IPS-18a (cell line): ENCODE measurements around the gene ACTL9.

Experiments
- H3K27ac ChIP-seq: one replicate; pipeline ENCODE4 v1.5.1; 2013; ENCODE audit warnings: low read length
- H3K27me3 ChIP-seq: one replicate; pipeline ENCODE4 v1.6.1; 2013; ENCODE audit warnings: mild to moderate bottlenecking, low read length; ENCODE audit not compliant: control insufficient read depth, insufficient read depth
- H3K36me3 ChIP-seq: one replicate; pipeline ENCODE4 v1.6.1; 2013; ENCODE audit warnings: low read depth, low read length; ENCODE audit not compliant: control insufficient read depth
- H3K4me1 ChIP-seq: one replicate; pipeline ENCODE4 v1.6.1; 2013; ENCODE audit warnings: low read depth, low read length; ENCODE audit not compliant: control insufficient read depth
- H3K4me3 ChIP-seq: one replicate; pipeline ENCODE4 v1.5.1; 2013; ENCODE audit warnings: low read length
- H3K9ac ChIP-seq: one replicate; pipeline ENCODE4 v1.6.1; 2013; ENCODE audit warnings: mild to moderate bottlenecking, low read length, moderate library complexity
- H3K9me3 ChIP-seq: one replicate; pipeline ENCODE4 v1.6.1; 2013; ENCODE audit warnings: low read depth, low read length; ENCODE audit not compliant: control insufficient read depth

The ACTL9 gene

GRCh38 chr19:8702350-8702749 lies 3.8 kb upstream of the ACTL9 start:
- Histone ChIP-seq H3K9ac (no peak overlapping the region), H3K4me3 (no peak overlapping the region), H3K27me3 (peaks cover 8% of the 10 kb centered on the region), H3K27ac (no peak overlapping the region), H3K4me1 (no peaks in the 10 kb centered on the region), H3K9me3 (no peaks in the 10 kb centered on the region), H3K36me3 (no peaks in the 10 kb centered on the region)

- peaks cover 8% of the 10 kb centered on the region for H3K27me3 ChIP-seq
- no peak overlapping the region for H3K9ac ChIP-seq
- no peaks in the 10 kb centered on the region for H3K36me3 ChIP-seq
- no peaks in the 10 kb centered on the region for H3K9me3 ChIP-seq
- no peak overlapping the region for H3K4me3 ChIP-seq
- no peaks in the 10 kb centered on the region for H3K4me1 ChIP-seq
- no peak overlapping the region for H3K27ac ChIP-seq
Observed at GRCh38 chr19:8700956-8701355, 2.4 kb upstream of the ACTL9 start.

DNA sequence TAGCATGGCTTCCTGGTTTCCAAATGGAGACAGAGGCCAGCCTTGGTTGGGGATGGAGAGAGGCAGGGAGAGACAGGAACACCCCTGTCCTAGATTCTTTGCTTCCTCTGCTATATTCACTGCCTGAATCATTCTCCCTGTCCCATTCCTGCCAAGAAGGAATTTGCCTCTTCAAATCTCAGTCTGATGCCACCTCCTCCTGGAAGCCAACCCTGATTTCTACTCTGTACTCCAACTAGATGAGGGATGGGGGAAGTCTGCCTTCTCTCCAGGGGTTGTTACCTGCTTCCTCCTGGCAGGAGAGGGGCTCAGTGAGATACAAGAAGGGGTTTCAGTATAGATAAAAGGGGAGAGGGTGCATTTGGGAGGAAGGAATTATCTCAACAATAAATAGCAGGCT lies 1.3 kb upstream of the ACTL9 start:
- Histone ChIP-seq H3K36me3 (no peaks in the 10 kb centered on the region), H3K9ac (no peak overlapping the region), H3K4me1 (no peaks in the 10 kb centered on the region), H3K4me3 (no peak overlapping the region), H3K9me3 (no peaks in the 10 kb centered on the region), H3K27ac (no peak overlapping the region), H3K27me3 (peaks cover 8% of the 10 kb centered on the region)

- no peak overlapping the region for H3K9ac ChIP-seq
- no peaks in the 10 kb centered on the region for H3K4me1 ChIP-seq
- H3K4me3 ChIP-seq = no peak overlapping the region
- H3K27me3 ChIP-seq = peaks cover 8% of the 10 kb centered on the region
- no peaks in the 10 kb centered on the region for H3K36me3 ChIP-seq
- H3K27ac ChIP-seq = no peak overlapping the region
- no peaks in the 10 kb centered on the region for H3K9me3 ChIP-seq
Observed at GRCh38 chr19:8697671-8698432, 743 bp downstream of the ACTL9 start.

DNA sequence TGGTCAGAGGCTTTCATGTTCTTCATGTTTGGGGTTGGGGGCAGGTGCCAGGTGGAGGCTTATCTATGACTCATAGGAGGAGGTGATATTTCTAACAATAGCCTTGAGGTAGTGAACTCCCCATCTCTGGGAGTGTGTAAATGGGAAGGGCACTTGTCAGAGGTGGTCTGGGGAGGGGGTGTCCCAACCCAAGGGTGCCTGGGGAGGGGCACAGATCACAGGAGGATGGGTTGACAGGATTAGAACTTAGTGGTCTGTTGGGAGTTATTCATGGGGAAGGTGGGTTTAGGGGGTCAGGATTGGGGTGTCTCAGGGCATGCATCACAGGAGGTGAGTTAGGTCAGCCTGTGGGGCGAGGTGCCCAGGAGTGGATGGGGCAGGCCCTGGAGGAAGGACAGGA lies 1.6 kb downstream of the ACTL9 start:
- no peak overlapping the region for H3K4me3 ChIP-seq
- H3K27me3 ChIP-seq = peaks cover 8% of the 10 kb centered on the region
- H3K9ac ChIP-seq = no peak overlapping the region
- no peak overlapping the region for H3K27ac ChIP-seq
- H3K4me1 ChIP-seq = no peaks in the 10 kb centered on the region
- no peaks in the 10 kb centered on the region for H3K9me3 ChIP-seq
- H3K36me3 ChIP-seq = no peaks in the 10 kb centered on the region

DNA sequence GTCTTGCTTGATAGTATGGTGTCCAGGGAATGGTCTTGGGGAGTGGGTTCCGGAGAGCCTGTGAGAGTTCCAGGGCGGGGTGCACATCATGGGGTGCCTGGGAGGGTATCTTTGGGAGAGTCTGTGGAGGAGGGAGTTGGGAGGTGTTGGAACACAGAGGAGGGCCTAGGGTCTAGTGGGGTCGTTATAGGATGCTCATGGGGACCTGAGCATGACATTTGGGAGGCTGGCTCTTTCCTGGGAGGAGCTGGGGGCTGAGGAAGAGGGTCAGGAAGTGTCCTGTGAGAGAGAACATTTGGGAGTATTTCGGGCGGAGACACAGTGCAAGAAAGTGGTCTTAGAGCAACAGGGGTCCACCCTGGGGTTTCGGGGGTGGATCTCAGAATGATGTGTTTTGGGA lies 2.7 kb downstream of the ACTL9 start:
- H3K27ac ChIP-seq = no peak overlapping the region
- no peaks in the 10 kb centered on the region for H3K9me3 ChIP-seq
- no peak overlapping the region for H3K9ac ChIP-seq
- H3K27me3 ChIP-seq = peaks cover 8% of the 10 kb centered on the region
- no peak overlapping the region for H3K4me3 ChIP-seq
- no peaks in the 10 kb centered on the region for H3K36me3 ChIP-seq
- no peaks in the 10 kb centered on the region for H3K4me1 ChIP-seq

DNA sequence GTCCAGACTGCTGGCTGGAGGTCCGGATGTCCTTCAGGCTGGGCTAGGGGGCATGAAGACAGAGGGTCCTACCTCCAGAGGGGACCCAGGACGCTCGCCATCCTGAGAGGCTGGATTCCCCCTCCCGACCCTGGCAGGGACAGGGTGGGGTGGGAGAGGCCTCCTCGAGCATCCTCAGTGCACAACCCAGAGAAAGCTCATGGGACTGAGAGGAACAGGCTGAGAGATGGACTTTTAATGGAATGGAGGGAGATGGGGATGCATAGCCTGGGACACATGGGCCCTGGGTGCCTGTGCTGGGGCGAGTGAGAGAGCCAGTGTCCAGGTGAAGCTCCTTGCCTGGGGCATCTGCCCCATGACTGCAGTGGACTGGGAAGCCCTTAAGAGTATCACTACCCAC lies 3.1 kb downstream of the ACTL9 start:
- no peak overlapping the region for H3K4me3 ChIP-seq
- H3K9me3 ChIP-seq = no peaks in the 10 kb centered on the region
- peaks cover 8% of the 10 kb centered on the region for H3K27me3 ChIP-seq
- H3K9ac ChIP-seq = no peak overlapping the region
- no peaks in the 10 kb centered on the region for H3K36me3 ChIP-seq
- H3K4me1 ChIP-seq = no peaks in the 10 kb centered on the region
- no peak overlapping the region for H3K27ac ChIP-seq

GRCh38 chr19:8690753-8691539 lies 7.6 kb downstream of the ACTL9 start:
- H3K4me1 ChIP-seq = no peaks in the 10 kb centered on the region
- H3K9me3 ChIP-seq = no peaks in the 10 kb centered on the region
- H3K9ac ChIP-seq = no peak overlapping the region
- H3K4me3 ChIP-seq = no peak overlapping the region
- no peaks in the 10 kb centered on the region for H3K36me3 ChIP-seq
- no peaks in the 10 kb centered on the region for H3K27me3 ChIP-seq
- no peak overlapping the region for H3K27ac ChIP-seq

- no peaks in the 10 kb centered on the region for H3K27me3 ChIP-seq
- no peaks in the 10 kb centered on the region for H3K36me3 ChIP-seq
- H3K9me3 ChIP-seq = no peaks in the 10 kb centered on the region
- H3K4me1 ChIP-seq = no peaks in the 10 kb centered on the region
- H3K9ac ChIP-seq = no peak overlapping the region
- H3K27ac ChIP-seq = no peak overlapping the region
- no peak overlapping the region for H3K4me3 ChIP-seq
Observed at GRCh38 chr19:8688930-8689329, 9.7 kb downstream of the ACTL9 start.

- H3K4me1 ChIP-seq = no peaks in the 10 kb centered on the region
- no peaks in the 10 kb centered on the region for H3K36me3 ChIP-seq
- no peak overlapping the region for H3K4me3 ChIP-seq
- no peaks in the 10 kb centered on the region for H3K9me3 ChIP-seq
- H3K9ac ChIP-seq = no peak overlapping the region
- H3K27me3 ChIP-seq = no peaks in the 10 kb centered on the region
- H3K27ac ChIP-seq = no peak overlapping the region
Observed at GRCh38 chr19:8686549-8686948, 12.0 kb downstream of the ACTL9 start.

DNA sequence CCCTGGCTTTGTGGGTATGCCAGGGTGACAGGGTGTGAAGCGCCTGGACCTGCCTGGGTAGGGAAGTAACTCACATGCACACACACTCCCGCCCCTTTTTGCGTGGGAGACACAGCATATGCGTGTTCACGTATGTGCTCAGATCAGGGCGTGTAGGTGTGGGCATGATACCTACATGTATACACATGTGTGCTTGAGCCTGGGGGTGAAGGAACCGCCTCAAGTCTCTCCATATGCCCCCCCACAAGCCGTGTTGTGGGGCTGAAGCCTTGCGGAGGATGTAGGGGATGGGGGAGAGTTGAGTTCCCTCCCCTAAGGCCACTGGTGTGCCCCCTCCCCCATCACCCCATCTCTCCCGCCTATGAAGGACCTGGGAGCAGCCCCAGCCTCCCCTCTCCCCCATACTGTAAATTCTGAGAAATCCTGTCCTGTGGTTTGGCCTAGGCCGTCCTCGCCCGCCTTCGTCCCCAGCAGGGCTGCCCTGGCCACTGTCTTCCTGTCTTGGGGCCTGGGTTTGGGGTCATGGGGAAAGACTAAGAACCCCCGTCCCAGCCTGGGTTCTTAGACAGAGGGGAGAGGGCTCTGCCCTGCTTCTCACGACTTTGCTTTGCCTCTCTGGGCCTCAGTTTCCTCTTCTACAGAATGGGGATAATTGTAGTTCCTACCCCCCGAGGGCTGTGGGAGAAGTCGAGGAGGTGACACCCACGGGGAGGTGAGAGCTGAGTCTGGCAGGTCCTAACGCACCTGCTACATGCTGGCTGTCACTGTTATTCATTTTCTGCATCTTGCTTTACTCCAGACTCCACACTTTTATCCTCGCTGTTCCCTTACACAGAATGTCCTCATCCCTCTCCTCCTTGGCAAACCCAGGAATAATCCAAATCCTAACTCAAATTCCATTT lies 14.3 kb downstream of the ACTL9 start:
- Histone ChIP-seq H3K4me1 (no peaks in the 10 kb centered on the region), H3K27me3 (no peaks in the 10 kb centered on the region), H3K27ac (no peak overlapping the region), H3K36me3 (no peaks in the 10 kb centered on the region), H3K4me3 (no peak overlapping the region), H3K9me3 (no peaks in the 10 kb centered on the region), H3K9ac (no peak overlapping the region)
